ENCODE data around the gene CEP112.

DNA sequence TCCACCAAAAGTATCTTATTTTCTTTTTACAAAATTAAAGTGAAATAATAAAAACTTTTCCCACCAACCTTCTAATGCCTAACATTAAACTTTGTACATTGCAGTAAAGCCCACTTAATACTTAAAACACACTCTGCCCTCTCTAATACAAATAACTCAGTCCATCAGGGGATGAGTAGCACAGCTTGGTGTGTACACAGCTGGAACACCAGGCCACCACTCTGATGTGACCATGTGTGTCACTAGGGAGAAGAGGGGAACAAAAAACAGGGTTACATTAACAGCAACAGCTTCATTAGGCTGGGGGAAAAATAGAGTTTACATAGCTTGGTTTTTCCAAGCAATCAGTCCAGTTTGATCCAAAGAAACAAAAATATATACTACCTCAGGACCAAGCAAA lies 295.0 kb downstream of the CEP112 start:
- no peak for TF ChIP-seq EZH2 (IDR thresholded peaks at IDR 0.05; ENCODE audit: low read length, missing control alignments)
- TF ChIP-seq, protein P1, sequence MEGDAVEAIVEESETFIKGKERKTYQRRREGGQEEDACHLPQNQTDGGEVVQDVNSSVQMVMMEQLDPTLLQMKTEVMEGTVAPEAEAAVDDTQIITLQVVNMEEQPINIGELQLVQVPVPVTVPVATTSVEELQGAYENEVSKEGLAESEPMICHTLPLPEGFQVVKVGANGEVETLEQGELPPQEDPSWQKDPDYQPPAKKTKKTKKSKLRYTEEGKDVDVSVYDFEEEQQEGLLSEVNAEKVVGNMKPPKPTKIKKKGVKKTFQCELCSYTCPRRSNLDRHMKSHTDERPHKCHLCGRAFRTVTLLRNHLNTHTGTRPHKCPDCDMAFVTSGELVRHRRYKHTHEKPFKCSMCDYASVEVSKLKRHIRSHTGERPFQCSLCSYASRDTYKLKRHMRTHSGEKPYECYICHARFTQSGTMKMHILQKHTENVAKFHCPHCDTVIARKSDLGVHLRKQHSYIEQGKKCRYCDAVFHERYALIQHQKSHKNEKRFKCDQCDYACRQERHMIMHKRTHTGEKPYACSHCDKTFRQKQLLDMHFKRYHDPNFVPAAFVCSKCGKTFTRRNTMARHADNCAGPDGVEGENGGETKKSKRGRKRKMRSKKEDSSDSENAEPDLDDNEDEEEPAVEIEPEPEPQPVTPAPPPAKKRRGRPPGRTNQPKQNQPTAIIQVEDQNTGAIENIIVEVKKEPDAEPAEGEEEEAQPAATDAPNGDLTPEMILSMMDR (conservative IDR thresholded peaks at IDR 0.05 in 1 of 2, IDR thresholded peaks at IDR 0.05 in 1 of 2; ENCODE audit: low read depth in 1 of 2, low read length in 2 of 2) = no peak

All from fibroblast of lung (primary cell).